Esophagus squamous epithelium (tissue), 5 donors: ENCODE data around the gene BUD13. TPM values are rescaled to one million over a fixed set of nuclear protein-coding genes. Genes with fewer than 3 reads are reported as not detected.

Experiments
- DNase-seq: peaks from one replicate; lab custom pipeline; 2025; lab: John Stamatoyannopoulos, UW
- H3K27ac ChIP-seq, 4 donors: fragments of 200-600 bp; sonication (generic); one replicate each; pipeline ENCODE4 v1.5.1; 2016 to 2019; ENCODE audit warnings: mild to moderate bottlenecking in 1 of 4
- H3K27me3 ChIP-seq, 4 donors: fragments of 200-600 bp; sonication (generic); 1 replicate in 3 of 4; 2 replicates in 1 of 4; pipeline versions ENCODE4 v1.5.1 to v1.6.0; 2017 to 2021; ENCODE audit warnings: antibody characterized with exemption in 1 of 4
- H3K36me3 ChIP-seq, 3 donors: fragments of 200-600 bp; sonication (generic); one replicate each; pipeline ENCODE4 v1.5.1; 2016 to 2019
- H3K4me1 ChIP-seq, 3 donors: fragments of 200-600 bp; sonication (generic); one replicate each; pipeline ENCODE4 v1.5.1; 2017 to 2019
- H3K4me3 ChIP-seq, 4 donors: fragments of 200-600 bp; sonication (generic); 1 replicate in 3 of 4; 2 replicates in 1 of 4; pipeline ENCODE4 v1.5.1; 2016 to 2019; ENCODE audit warnings: mild to moderate bottlenecking in 2 of 4, moderate library complexity in 1 of 4
- H3K9me3 ChIP-seq, 3 donors: fragments of 200-600 bp; sonication (generic); one replicate each; pipeline ENCODE4 v1.5.1; 2016 to 2019
- CTCF ChIP-seq, 6 experiments: fragments of 450-650 bp in 4 of 6; fragments of 200-600 bp in 2 of 6; sonication (generic) in 2 of 6; IDR thresholded peaks; one replicate each; pipeline ENCODE4 v1.5.1; 2016 to 2019; ENCODE audit warnings: antibody characterized with exemption in 6 of 6, mild to moderate bottlenecking in 4 of 6, moderate library complexity in 4 of 6
- POLR2A ChIP-seq, 4 donors: fragments of 450-650 bp; IDR thresholded peaks; one replicate each; pipeline ENCODE4 v1.6.1; 2017; ENCODE audit warnings: antibody characterized with exemption in 4 of 4, mild to moderate bottlenecking in 4 of 4, moderate library complexity in 3 of 4
- WGBS, 2 donors: methylation state at CpG; one replicate each; pipeline ENCODE4 v1.1.5; 2018; 5-methylcytosine and 5-hydroxymethylcytosine counted together
- intact Hi-C: fragments of 100-400 bp; cut with DNase I; formaldehyde crosslinking; loops from one replicate; pipeline ENCODE4 v1.15.0; 2022
- total RNA-seq, 4 donors: library from RNA; depleted of rRNA; stranded (reverse); fragments of >200 nt; gene quantifications; one replicate each; pipeline ENCODE4 v1.1.0, GENCODE V29; 2016
- donor health status: DM: yes; HTN: yes; CAD: no.

BUD13 gene
- total RNA-seq, 4 donors from 2014 or later: 6.0 to 13.9 (median 12.0) TPM

- no peaks in the 10 kb centered on the region for H3K9me3 ChIP-seq
- intact Hi-C loops: no loop called here
- peaks cover 0 to 56% (median 0%) of the 10 kb centered on the region in 4 donors for H3K27me3 ChIP-seq
- H3K27ac ChIP-seq: no peak overlapping the region
- TF ChIP-seq POLR2A (IDR thresholded peaks at IDR 0.05) (no peak), CTCF (IDR thresholded peaks at IDR 0.05) (peak; percentile 67 to 80 (median 72))
- no peak for DNase-seq
- no peak overlapping the region for H3K4me3 ChIP-seq
- no peaks in the 10 kb centered on the region for H3K36me3 ChIP-seq
- peaks cover 0 to 11% (median 4%) of the 10 kb centered on the region in 3 donors for H3K4me1 ChIP-seq
- 14 to 17% methylated on average over 12 to 13 of the region's 25 CpGs for WGBS, 2 donors
Measured at GRCh38 chr11:116732271-116733042, 40.3 kb downstream of the BUD13 start.

GRCh38 chr11:116731821-116732220 lies 41.0 kb downstream of the BUD13 start:
- H3K9me3 ChIP-seq: no peaks in the 10 kb centered on the region
- TF ChIP-seq CTCF (IDR thresholded peaks at IDR 0.05): no peak
- no peak for TF ChIP-seq POLR2A (IDR thresholded peaks at IDR 0.05)
- no peaks in the 10 kb centered on the region for H3K36me3 ChIP-seq
- no peak overlapping the region for H3K27ac ChIP-seq
- no peak for DNase-seq
- peaks cover 0 to 62% (median 0%) of the 10 kb centered on the region in 4 donors for H3K27me3 ChIP-seq
- H3K4me1 ChIP-seq: peaks cover 0 to 11% (median 4%) of the 10 kb centered on the region in 3 donors
- H3K4me3 ChIP-seq: no peak overlapping the region
- WGBS, 2 donors: 100% methylated on average over 1 of the region's 2 CpGs; no CpG with 5 or more reads in 1 of the 2 donors
- intact Hi-C loops: no loop called here

- H3K27me3 ChIP-seq: peaks cover 0 to 68% (median 0%) of the 10 kb centered on the region in 4 donors
- peaks cover 0 to 11% (median 4%) of the 10 kb centered on the region in 3 donors for H3K4me1 ChIP-seq
- H3K9me3 ChIP-seq: no peaks in the 10 kb centered on the region
- no peak overlapping the region for H3K4me3 ChIP-seq
- H3K36me3 ChIP-seq: no peaks in the 10 kb centered on the region
- no peak overlapping the region for H3K27ac ChIP-seq
- intact Hi-C loops: no loop called here
- 51 to 60% methylated on average over 2 to 8 of the region's 11 CpGs for WGBS, 2 donors
- TF ChIP-seq CTCF (IDR thresholded peaks at IDR 0.05) (no peak), POLR2A (IDR thresholded peaks at IDR 0.05) (no peak)
- DNase-seq: no peak
Measured at GRCh38 chr11:116731097-116731761, 41.6 kb downstream of the BUD13 start.

GRCh38 chr11:116730601-116731000 lies 42.2 kb downstream of the BUD13 start:
- DNase-seq: no peak
- intact Hi-C loops: no loop called here

More at GRCh38 chr11:116730601-116731000, 42.2 kb downstream of the BUD13 start:
- peaks cover 0 to 75% (median 0%) of the 10 kb centered on the region in 4 donors for H3K27me3 ChIP-seq
- no peaks in the 10 kb centered on the region for H3K9me3 ChIP-seq
- peaks cover 0 to 11% (median 4%) of the 10 kb centered on the region in 3 donors for H3K4me1 ChIP-seq
- no peak overlapping the region for H3K4me3 ChIP-seq
- no peaks in the 10 kb centered on the region for H3K36me3 ChIP-seq
- no peak overlapping the region for H3K27ac ChIP-seq
- WGBS, 2 donors: 9 to 26% methylated on average over 6 of the region's 6 CpGs
- TF ChIP-seq CTCF (IDR thresholded peaks at IDR 0.05) (no peak), POLR2A (IDR thresholded peaks at IDR 0.05) (no peak)
